ENCODE data around the gene FOSL2.

Gene FOSL2

GRCh38 chr2:28435241-28435640 lies 42.6 kb downstream of the FOSL2 start:
- TF ChIP-seq ZFX (IDR thresholded peaks at IDR 0.05; ENCODE audit: borderline replicate concordance) (no peak), CTCF (IDR thresholded peaks at IDR 0.05) (no peak)
- peak overlapping the region; percentile 22 for H3K27ac ChIP-seq

GRCh38 chr2:28435814-28436351 lies 43.2 kb downstream of the FOSL2 start:
- peak overlapping the region; percentile 22 for H3K27ac ChIP-seq
- TF ChIP-seq CTCF (IDR thresholded peaks at IDR 0.05): no peak
- TF ChIP-seq ZFX (IDR thresholded peaks at IDR 0.05; ENCODE audit: borderline replicate concordance): no peak

GRCh38 chr2:28436525-28437051 lies 43.9 kb downstream of the FOSL2 start:
- no peak for TF ChIP-seq ZFX (IDR thresholded peaks at IDR 0.05; ENCODE audit: borderline replicate concordance)
- no peak for TF ChIP-seq CTCF (IDR thresholded peaks at IDR 0.05)
- H3K27ac ChIP-seq: peak overlapping the region; percentile 22

- H3K27ac ChIP-seq: peak overlapping the region; percentile 22
- TF ChIP-seq CTCF (IDR thresholded peaks at IDR 0.05): no peak
- no peak for TF ChIP-seq ZFX (IDR thresholded peaks at IDR 0.05; ENCODE audit: borderline replicate concordance)
Measured at GRCh38 chr2:28437149-28437835, 44.6 kb downstream of the FOSL2 start.

- H3K27ac ChIP-seq: no peak overlapping the region
Measured at GRCh38 chr2:28437918-28438317, 45.3 kb downstream of the FOSL2 start.

GRCh38 chr2:28438532-28439063 lies 45.9 kb downstream of the FOSL2 start:
- H3K27ac ChIP-seq: no peak overlapping the region
- no peak for TF ChIP-seq ZFX (IDR thresholded peaks at IDR 0.05; ENCODE audit: borderline replicate concordance)
- TF ChIP-seq CTCF (IDR thresholded peaks at IDR 0.05): no peak

More at GRCh38 chr2:28437918-28438317, 45.3 kb downstream of the FOSL2 start:
- TF ChIP-seq CTCF (IDR thresholded peaks at IDR 0.05) (no peak), ZFX (IDR thresholded peaks at IDR 0.05; ENCODE audit: borderline replicate concordance) (no peak)

- no peak for TF ChIP-seq ZFX (IDR thresholded peaks at IDR 0.05; ENCODE audit: borderline replicate concordance)
- no peak for TF ChIP-seq CTCF (IDR thresholded peaks at IDR 0.05)
- H3K27ac ChIP-seq: no peak overlapping the region
Measured at GRCh38 chr2:28439127-28439526, 46.5 kb downstream of the FOSL2 start.

Measured in 22Rv1 (cell line).